HL-60 (cell line): ENCODE data around the gene BSG.

ENCODE experiments used
- GABPA ChIP-seq: IDR thresholded peaks from 2 replicates; pipeline ENCODE4 v1.6.1; 2012; ENCODE audit warnings: low read depth
- POLR2AphosphoS5 ChIP-seq: IDR thresholded peaks from 2 replicates; pipeline ENCODE4 v1.6.1; 2012; ENCODE audit warnings: low read depth
- TF ChIP-seq, protein P1 (sequence below): IDR thresholded peaks from one replicate; pipeline ENCODE4 v1.5.1; 2011; ENCODE audit warnings: low read length, control low read depth, inconsistent platforms; ENCODE audit not compliant: insufficient read depth

GRCh38 chr19:629961-630714 is 57.7 kb downstream of the BSG start:
- TF ChIP-seq, protein P1, sequence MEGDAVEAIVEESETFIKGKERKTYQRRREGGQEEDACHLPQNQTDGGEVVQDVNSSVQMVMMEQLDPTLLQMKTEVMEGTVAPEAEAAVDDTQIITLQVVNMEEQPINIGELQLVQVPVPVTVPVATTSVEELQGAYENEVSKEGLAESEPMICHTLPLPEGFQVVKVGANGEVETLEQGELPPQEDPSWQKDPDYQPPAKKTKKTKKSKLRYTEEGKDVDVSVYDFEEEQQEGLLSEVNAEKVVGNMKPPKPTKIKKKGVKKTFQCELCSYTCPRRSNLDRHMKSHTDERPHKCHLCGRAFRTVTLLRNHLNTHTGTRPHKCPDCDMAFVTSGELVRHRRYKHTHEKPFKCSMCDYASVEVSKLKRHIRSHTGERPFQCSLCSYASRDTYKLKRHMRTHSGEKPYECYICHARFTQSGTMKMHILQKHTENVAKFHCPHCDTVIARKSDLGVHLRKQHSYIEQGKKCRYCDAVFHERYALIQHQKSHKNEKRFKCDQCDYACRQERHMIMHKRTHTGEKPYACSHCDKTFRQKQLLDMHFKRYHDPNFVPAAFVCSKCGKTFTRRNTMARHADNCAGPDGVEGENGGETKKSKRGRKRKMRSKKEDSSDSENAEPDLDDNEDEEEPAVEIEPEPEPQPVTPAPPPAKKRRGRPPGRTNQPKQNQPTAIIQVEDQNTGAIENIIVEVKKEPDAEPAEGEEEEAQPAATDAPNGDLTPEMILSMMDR = no peak
- no peak for TF ChIP-seq POLR2AphosphoS5
- no peak for TF ChIP-seq GABPA
